Ishikawa (cell line): ENCODE results near the gene TNNI3K.

Source experiments
- CREB1 ChIP-seq: IDR thresholded peaks from 2 replicates; pipeline ENCODE4 v1.6.1; 2012; ENCODE audit warnings: low read depth
- FOXM1 ChIP-seq: IDR thresholded peaks from 2 replicates; pipeline ENCODE4 v1.6.1; 2012; ENCODE audit warnings: low read depth, borderline replicate concordance
- RAD21 ChIP-seq: IDR thresholded peaks from 2 replicates; pipeline ENCODE4 v1.6.1; 2012; ENCODE audit warnings: low read depth
- TAF1 ChIP-seq: IDR thresholded peaks from 2 replicates; pipeline ENCODE4 v1.6.1; 2012; ENCODE audit warnings: low read depth, mild to moderate bottlenecking
- TF ChIP-seq, protein P1 (sequence below): IDR thresholded peaks from 2 replicates; pipeline ENCODE4 v1.6.1; 2012
- TF ChIP-seq, protein P2 (sequence below): IDR thresholded peaks from 2 replicates; pipeline ENCODE4 v1.6.1; 2012

DNA sequence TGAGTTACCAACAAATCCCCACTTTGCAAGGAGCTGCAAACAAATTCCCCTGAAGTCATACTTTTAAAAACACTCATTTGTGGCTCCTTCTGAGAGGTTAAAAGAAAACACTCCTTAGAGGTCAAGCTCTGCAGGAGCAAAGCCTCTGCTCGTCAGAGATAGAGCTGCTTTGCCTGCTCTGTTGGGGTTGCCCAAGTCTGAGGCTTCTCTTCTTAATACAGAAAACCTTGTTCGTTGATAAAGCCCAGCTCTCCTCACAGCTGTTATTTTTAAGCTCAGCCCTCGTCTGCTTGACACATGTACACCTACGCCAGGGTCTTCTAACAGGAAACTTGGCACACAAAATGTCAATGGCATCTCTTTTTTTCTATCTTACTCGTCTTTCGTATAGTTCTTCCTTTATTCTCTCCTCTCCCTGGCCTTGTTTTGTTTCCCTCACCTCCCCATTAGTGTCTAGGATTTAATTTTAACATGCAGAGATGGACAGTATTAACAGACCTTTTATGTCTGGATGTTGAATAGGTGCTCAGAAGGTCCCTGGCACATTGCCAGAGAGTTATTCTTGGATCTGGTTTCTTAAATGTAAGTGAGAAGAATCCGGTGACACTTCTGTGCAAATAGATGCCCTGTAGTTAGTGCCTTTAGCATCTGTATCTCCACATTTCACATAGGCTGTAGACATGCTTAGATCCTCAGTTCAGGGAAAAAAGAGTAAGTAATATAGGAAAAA lies 191.2 kb downstream of the TNNI3K start:
- TF ChIP-seq RAD21 (no peak), TAF1 (no peak), FOXM1 (no peak), CREB1 (no peak)
- TF ChIP-seq, protein P1, sequence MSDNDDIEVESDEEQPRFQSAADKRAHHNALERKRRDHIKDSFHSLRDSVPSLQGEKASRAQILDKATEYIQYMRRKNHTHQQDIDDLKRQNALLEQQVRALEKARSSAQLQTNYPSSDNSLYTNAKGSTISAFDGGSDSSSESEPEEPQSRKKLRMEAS = no peak
- TF ChIP-seq, protein P2, sequence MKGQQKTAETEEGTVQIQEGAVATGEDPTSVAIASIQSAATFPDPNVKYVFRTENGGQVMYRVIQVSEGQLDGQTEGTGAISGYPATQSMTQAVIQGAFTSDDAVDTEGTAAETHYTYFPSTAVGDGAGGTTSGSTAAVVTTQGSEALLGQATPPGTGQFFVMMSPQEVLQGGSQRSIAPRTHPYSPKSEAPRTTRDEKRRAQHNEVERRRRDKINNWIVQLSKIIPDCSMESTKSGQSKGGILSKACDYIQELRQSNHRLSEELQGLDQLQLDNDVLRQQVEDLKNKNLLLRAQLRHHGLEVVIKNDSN = no peak
